Measurements from ENCODE around the gene KLHL15. TPM values are rescaled to one million over a fixed set of nuclear protein-coding genes. Genes with fewer than 3 reads are reported as not detected.

KLHL15 gene
- total RNA-seq, 4 donors from 2014 or later, result 3.1 to 7.4 (median 5.5) TPM

DNA sequence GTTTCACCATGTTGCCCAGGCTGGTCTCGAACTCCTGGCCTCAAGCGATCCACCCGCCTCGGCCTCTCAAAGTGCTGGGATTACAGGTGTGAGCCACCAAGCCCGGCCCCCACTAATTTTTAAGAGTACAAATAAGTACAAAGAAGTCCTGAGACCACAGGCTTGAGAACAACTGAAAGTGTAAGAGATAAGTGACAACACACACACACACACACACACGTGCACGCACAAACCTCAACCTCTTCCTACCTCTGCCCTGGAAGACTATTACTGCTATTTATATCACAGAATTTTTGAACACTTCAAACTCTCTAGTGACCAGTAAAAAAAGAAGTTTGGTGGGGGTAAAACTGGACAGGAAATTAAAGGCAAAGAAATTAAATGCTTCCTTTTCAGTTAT is 7.5 kb downstream of the KLHL15 start:
- DNase-seq, result no peak
- Histone ChIP-seq H3K4me1 (no peaks in the 10 kb centered on the region), H3K4me3 (no peak overlapping the region), H3K36me3 (no peaks in the 10 kb centered on the region), H3K27me3 (no peaks in the 10 kb centered on the region), H3K9me3 (no peaks in the 10 kb centered on the region), H3K27ac (no peak overlapping the region)
- no peak for TF ChIP-seq CTCF (IDR thresholded peaks at IDR 0.05)
- TF ChIP-seq POLR2A (IDR thresholded peaks at IDR 0.05), result no peak

DNA sequence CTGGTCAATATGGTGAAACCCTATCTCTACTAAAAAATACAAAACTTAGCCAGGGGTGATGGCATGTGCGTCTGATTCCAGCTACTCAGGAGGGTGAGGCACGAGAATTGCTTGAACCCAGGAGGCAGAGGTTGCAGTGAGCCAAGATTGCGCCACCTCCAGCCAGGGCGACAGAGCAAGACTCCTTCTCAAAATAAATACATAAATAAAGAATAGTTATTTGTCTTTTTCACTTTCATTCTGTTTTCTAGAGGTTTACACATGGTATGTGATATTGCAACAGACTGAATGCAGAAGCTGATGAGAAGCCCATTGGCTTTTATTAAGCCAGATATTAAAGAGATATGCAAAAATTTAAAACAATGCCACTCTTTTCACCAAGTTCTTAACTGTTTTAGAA is 8.2 kb downstream of the KLHL15 start:
- no peaks in the 10 kb centered on the region for H3K27me3 ChIP-seq
- TF ChIP-seq CTCF (IDR thresholded peaks at IDR 0.05) (no peak), POLR2A (IDR thresholded peaks at IDR 0.05) (no peak)
- no peaks in the 10 kb centered on the region for H3K36me3 ChIP-seq
- no peak overlapping the region for H3K4me3 ChIP-seq
- no peak overlapping the region for H3K27ac ChIP-seq
- no peaks in the 10 kb centered on the region for H3K4me1 ChIP-seq
- no peaks in the 10 kb centered on the region for H3K9me3 ChIP-seq
- DNase-seq, result no peak

GRCh38 chrX:24017674-24018073 is 9.3 kb downstream of the KLHL15 start:
- H3K27me3 ChIP-seq, result no peaks in the 10 kb centered on the region
- no peak overlapping the region for H3K4me3 ChIP-seq

DNA sequence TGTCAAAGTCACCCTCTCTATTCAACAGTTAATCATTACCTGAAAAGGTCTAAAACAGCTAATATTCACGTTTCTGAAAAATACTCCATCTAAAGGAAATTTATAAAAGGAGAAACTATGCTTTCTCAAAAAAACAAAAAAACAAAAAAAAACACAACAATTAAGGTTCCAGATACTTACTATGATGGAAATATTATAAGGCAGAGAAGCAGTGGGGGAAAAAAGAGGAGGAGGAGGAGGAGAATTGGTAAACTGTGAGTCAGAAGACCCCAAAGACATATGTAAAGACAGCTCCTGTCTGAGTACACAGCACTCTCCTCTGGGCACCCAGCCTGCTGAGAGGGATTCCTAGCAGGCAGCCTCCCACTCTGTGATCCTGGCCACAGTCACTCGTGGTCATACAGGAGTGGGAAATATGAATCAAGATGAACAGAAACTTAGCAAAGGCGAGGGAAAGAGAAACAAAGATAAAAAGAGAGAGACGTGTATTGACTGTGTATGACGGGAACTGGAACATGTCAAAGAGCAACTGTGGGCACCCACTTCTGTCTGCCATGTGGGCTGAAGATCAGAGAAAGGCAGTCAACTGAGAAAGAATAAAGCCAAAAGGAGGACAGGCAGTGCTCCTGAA is 12.5 kb downstream of the KLHL15 start:
- Histone ChIP-seq H3K4me3 (no peak overlapping the region), H3K27ac (no peak overlapping the region), H3K36me3 (no peaks in the 10 kb centered on the region), H3K9me3 (no peaks in the 10 kb centered on the region), H3K27me3 (no peaks in the 10 kb centered on the region), H3K4me1 (no peaks in the 10 kb centered on the region)
- no peak for DNase-seq
- no peak for TF ChIP-seq CTCF (IDR thresholded peaks at IDR 0.05)

More at GRCh38 chrX:24017674-24018073, 9.3 kb downstream of the KLHL15 start:
- no peaks in the 10 kb centered on the region for H3K36me3 ChIP-seq
- no peaks in the 10 kb centered on the region for H3K4me1 ChIP-seq
- H3K27ac ChIP-seq, result no peak overlapping the region
- DNase-seq, result no peak
- no peak for TF ChIP-seq POLR2A (IDR thresholded peaks at IDR 0.05)
- no peak for TF ChIP-seq CTCF (IDR thresholded peaks at IDR 0.05)
- no peaks in the 10 kb centered on the region for H3K9me3 ChIP-seq

- H3K9me3 ChIP-seq, result no peaks in the 10 kb centered on the region
- H3K27me3 ChIP-seq, result no peaks in the 10 kb centered on the region
- H3K36me3 ChIP-seq, result no peaks in the 10 kb centered on the region
- no peak for DNase-seq
- no peak overlapping the region for H3K4me3 ChIP-seq
- H3K27ac ChIP-seq, result no peak overlapping the region
- H3K4me1 ChIP-seq, result no peaks in the 10 kb centered on the region
- TF ChIP-seq CTCF (IDR thresholded peaks at IDR 0.05) (no peak), POLR2A (IDR thresholded peaks at IDR 0.05) (no peak)
These were observed 14.7 kb downstream of the KLHL15 start for GRCh38 chrX:24012266-24012665.

GRCh38 chrX:24005867-24006266 is 21.1 kb downstream of the KLHL15 start:
- no peak for TF ChIP-seq CTCF (IDR thresholded peaks at IDR 0.05)

More at GRCh38 chrX:24005867-24006266, 21.1 kb downstream of the KLHL15 start:
- H3K36me3 ChIP-seq, result no peaks in the 10 kb centered on the region
- H3K27me3 ChIP-seq, result no peaks in the 10 kb centered on the region
- H3K9me3 ChIP-seq, result no peaks in the 10 kb centered on the region
- no peaks in the 10 kb centered on the region for H3K4me1 ChIP-seq
- H3K4me3 ChIP-seq, result no peak overlapping the region
- DNase-seq, result no peak
- H3K27ac ChIP-seq, result no peak overlapping the region

Data from Peyer's patch (tissue), 4 donors.